GM12874 (cell line): ENCODE results near the gene AMH.

ENCODE experiments used
- CTCF ChIP-seq: IDR thresholded peaks from 2 replicates; pipeline ENCODE4 v1.5.1; 2011; ENCODE audit warnings: low read depth, mild to moderate bottlenecking, control low read depth, low read length, moderate library complexity; ENCODE audit not compliant: insufficient read depth

AMH gene

GRCh38 chr19:2254064-2254872 is 5.1 kb downstream of the AMH start:
- TF ChIP-seq CTCF: no peak; the same call in 1 of the 2 replicates

GRCh38 chr19:2255112-2255845 is 6.2 kb downstream of the AMH start:
- TF ChIP-seq CTCF: no peak

GRCh38 chr19:2255982-2256685 is 7.0 kb downstream of the AMH start, which contains the start of gene JSRP1:
JSRP1 (minus strand) TSS chr19:2256417; CDS start chr19:2255314, 1,103 bp downstream.
- no peak for TF ChIP-seq CTCF

GRCh38 chr19:2259336-2259735 is 10.2 kb downstream of the AMH start:
- no peak for TF ChIP-seq CTCF

- TF ChIP-seq CTCF: no peak
Observed at GRCh38 chr19:2260341-2260805, 11.2 kb downstream of the AMH start.

- TF ChIP-seq CTCF: peak; percentile 75
Observed at GRCh38 chr19:2261438-2262172, 12.5 kb downstream of the AMH start.
